HG03066 (cell line): Measurements from ENCODE around the gene ATP8B4.
"Not testable (repeated sequence)": the region's sequence is repeated elsewhere in the genome, so short reads cannot be mapped to it uniquely, and the experiment has no call there.

Source experiments
- ATAC-seq: cut with Tn5 transposase; IDR thresholded peaks from one replicate; pipeline ENCODE4 v1.9.1; 2021; ENCODE audit warnings: low read depth; ENCODE audit not compliant: unreplicated experiment

ATP8B4 gene

GRCh38 chr15:50119063-50120040 lies at the start of gene ATP8B4:
ATP8B4 (minus strand) TSS chr15:50119233; CDS start chr15:50106966, 12,267 bp downstream.
- ATAC-seq = no peak

- no peak for ATAC-seq
Measured at GRCh38 chr15:50168379-50168778, 49.3 kb upstream of the ATP8B4 start.

GRCh38 chr15:50167110-50167509 lies 48.1 kb upstream of the ATP8B4 start:
- no peak for ATAC-seq

GRCh38 chr15:50166216-50166615 lies 47.2 kb upstream of the ATP8B4 start:
- no peak for ATAC-seq

- ATAC-seq = no peak
Measured at GRCh38 chr15:50164458-50164857, 45.4 kb upstream of the ATP8B4 start.

- no peak for ATAC-seq
Measured at GRCh38 chr15:50163719-50164410, 44.8 kb upstream of the ATP8B4 start.

GRCh38 chr15:50162969-50163718 lies 44.1 kb upstream of the ATP8B4 start:
- ATAC-seq = no peak

GRCh38 chr15:50158236-50158635 lies 39.2 kb upstream of the ATP8B4 start:
- ATAC-seq = not testable (repeated sequence)

GRCh38 chr15:50151476-50151875 lies 32.4 kb upstream of the ATP8B4 start:
- ATAC-seq = no peak

- no peak for ATAC-seq
Measured at GRCh38 chr15:50150851-50151250, 31.8 kb upstream of the ATP8B4 start.

GRCh38 chr15:50150349-50150748 lies 31.3 kb upstream of the ATP8B4 start:
- ATAC-seq = no peak

GRCh38 chr15:50149090-50149489 lies 30.1 kb upstream of the ATP8B4 start:
- no peak for ATAC-seq

- no peak for ATAC-seq
Measured at GRCh38 chr15:50148362-50148963, 29.4 kb upstream of the ATP8B4 start.

- no peak for ATAC-seq
Measured at GRCh38 chr15:50146632-50147031, 27.6 kb upstream of the ATP8B4 start.

GRCh38 chr15:50145451-50145872 lies 26.4 kb upstream of the ATP8B4 start:
- no peak for ATAC-seq

GRCh38 chr15:50144341-50145120 lies 25.5 kb upstream of the ATP8B4 start:
- no peak for ATAC-seq

- ATAC-seq = no peak
Measured at GRCh38 chr15:50143255-50143860, 24.3 kb upstream of the ATP8B4 start.

- no peak for ATAC-seq
Measured at GRCh38 chr15:50141856-50142255, 22.8 kb upstream of the ATP8B4 start.

GRCh38 chr15:50140983-50141382 lies 21.9 kb upstream of the ATP8B4 start:
- ATAC-seq = no peak
